NCI-H2081 (cell line): Measurements from ENCODE around the gene PPFIA2.
A peak's percentile ranks its signal among the peaks of the same experiment; 100 is the strongest.

Source experiments
- DNase-seq, 2 experiments: peaks; one replicate each; lab custom pipeline; 2025; lab: John Stamatoyannopoulos, UW

Gene PPFIA2

DNA sequence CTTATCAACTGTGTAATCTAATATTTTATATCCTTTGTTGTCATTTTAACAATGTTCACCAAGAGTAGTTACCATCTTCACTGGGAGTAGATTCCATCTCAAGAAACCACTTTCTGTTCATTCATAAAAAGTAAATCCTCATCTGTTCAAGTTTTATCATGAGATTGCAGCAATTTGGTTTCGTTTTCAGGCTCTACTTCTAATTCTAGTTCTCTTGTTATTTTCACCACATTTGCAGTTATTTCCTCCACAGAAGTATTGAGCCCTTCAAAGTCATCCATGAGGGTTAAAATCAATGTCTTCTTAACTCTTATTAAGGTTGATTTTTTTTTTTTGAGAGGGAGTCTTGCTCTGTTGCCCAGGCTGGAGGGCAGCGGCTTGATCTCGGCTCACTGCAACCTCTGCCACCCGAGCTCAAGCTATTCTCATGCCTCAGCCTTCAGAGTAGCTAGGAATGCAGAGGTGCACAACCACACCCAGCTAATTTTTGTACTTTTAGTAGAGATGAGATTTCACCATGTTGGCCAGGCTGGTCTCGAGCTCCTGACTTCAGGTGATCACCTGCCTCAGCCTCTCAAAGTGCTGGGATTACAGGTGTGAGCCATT, 404.7 kb downstream of the PPFIA2 start:
- DNase-seq: no peak

- no peak for DNase-seq
Measured at GRCh38 chr12:81350309-81350708, 408.8 kb downstream of the PPFIA2 start.

DNA sequence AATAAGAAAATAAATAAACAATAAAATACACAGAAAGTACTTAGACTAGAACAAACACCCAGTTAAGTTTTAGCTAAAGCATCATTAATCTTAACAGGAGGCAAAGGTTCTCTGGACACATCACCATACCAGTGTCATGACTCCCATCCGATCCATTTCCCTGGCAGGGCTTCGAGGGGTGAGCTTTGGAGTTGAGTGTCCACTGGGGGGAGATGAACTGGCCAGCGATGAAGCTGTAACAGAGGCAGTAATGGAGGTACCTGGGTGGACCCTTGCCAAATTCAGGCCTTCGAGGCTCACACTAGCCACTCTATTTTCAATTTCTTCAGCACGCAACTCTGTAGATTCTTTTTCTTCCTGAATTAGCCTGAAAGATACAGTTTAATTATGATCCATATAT, 411.7 kb downstream of the PPFIA2 start:
- DNase-seq: no peak

GRCh38 chr12:81340910-81341309, 418.2 kb downstream of the PPFIA2 start:
- no peak for DNase-seq

GRCh38 chr12:81339071-81339470, 420.1 kb downstream of the PPFIA2 start:
- DNase-seq: no peak

- no peak for DNase-seq
Measured at GRCh38 chr12:81337886-81338285, 421.3 kb downstream of the PPFIA2 start.

- no peak for DNase-seq
Measured at GRCh38 chr12:81333812-81334211, 425.3 kb downstream of the PPFIA2 start.

GRCh38 chr12:81332054-81332453, 427.1 kb downstream of the PPFIA2 start:
- DNase-seq: peak in 1 of 2 experiments; percentile 17

DNA sequence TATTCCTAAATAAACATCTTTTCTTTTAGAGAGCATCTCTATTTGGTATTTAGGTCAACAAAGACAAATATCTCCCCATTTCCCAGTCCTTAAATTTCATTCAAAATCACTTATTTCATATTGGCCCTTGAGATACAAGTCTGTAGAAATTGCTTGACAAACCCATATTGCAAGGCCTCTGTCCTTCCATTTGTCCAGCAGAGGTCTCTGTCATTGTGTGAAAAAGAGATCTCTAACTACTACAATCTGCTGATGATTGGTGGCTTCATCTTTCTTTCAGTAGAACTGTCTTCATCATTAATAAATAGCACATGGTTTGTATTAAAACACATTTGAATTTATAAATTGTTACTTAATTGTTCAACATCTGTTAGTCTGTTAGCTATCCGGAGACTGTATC, 428.7 kb downstream of the PPFIA2 start:
- DNase-seq: peak in 1 of 2 experiments; percentile 26

DNA sequence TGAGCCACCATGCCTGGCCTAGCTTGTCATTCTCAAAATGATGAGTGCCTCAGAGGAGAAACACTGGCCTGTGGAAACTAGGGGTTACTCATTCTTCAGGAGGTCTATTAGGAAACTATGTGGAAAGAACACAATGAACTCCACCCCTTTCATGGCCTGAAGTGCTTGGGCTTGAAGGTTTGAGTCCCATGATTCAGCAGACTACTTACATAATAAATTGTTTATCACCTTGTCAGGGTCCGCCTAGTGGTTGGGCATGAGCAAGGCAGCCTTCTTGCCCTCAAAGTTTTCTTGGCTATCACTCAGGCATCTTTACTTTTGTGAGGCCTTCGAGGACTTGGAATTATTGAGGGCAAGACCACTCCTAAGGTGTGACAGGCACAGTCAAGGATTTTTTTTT, 430.1 kb downstream of the PPFIA2 start:
- DNase-seq: no peak

DNA sequence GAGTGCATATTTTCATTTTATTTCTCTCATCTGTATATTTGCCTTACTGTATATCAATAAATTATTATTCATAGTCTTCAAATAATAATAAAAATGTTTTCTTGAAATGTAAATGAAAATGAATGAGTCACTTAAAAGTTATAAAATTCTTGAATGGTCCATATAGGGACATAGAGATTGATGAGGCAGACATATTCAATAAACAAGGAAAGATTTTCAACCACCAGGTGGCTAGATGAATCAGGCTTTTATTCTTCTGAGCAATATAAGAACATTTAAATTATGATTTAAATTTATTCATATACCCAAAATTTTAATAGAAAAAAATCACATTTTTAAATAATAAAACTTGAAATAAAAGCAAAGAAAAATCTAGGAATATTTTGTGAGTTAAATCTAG, 431.7 kb downstream of the PPFIA2 start:
- DNase-seq: no peak

DNA sequence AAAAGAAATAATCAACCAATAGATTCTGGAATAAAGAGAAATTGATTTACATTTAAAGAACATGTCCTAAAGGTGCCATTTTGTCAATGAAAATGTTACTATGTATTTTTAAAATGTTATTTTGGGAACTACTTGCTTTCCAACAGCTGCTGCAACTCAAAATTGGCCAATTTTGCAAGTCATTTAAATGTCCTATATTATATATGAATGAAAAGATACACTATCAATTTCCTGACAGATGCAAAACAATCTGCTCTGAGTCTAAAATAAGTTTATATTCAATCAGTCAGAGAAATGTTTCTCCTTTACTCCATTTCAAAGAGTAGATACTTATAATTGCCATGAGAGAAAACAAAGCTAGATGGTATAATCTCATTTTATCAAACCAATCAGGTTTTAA, 434.1 kb downstream of the PPFIA2 start:
- no peak for DNase-seq

GRCh38 chr12:81314903-81315531, 444.1 kb downstream of the PPFIA2 start:
- DNase-seq: no peak

- no peak for DNase-seq
Measured at GRCh38 chr12:81303935-81304334, 455.2 kb downstream of the PPFIA2 start.

DNA sequence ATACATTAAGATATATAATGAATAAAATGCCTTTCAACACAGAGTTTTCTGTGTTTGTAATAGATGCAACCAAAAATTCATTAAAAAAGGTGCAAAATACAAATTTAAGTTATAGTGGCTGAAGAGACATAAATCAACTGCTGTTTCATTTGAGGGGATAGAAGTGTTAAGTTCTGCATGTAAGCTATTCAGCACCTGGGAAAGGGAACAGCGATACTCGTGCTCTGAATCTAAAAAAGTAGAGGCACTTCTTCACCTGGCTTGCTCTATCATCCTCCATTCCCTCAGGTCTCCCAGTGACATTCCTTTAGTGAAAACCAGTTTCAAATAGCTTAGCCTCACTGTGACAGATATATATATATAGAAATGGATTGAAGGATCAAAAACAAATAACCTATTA, 458.7 kb downstream of the PPFIA2 start:
- DNase-seq: no peak

DNA sequence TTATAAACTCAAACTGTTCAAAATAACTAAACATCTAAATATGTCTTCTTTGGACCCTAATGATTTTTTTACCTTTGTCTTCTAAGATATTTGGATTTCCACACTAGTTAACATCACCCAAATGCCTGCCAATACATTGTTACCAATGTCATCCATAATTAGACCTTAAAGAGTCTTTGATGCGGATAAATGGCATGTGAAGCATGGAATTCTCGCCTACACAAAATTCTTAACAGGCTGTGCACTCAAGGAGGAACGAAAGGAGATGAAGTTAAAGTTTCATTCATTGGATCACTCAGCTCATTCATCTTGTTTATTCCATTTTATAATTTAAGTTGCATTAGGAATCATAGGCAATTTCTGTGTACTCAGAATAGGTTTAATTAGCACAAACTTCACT, 461.5 kb downstream of the PPFIA2 start:
- DNase-seq: no peak

DNA sequence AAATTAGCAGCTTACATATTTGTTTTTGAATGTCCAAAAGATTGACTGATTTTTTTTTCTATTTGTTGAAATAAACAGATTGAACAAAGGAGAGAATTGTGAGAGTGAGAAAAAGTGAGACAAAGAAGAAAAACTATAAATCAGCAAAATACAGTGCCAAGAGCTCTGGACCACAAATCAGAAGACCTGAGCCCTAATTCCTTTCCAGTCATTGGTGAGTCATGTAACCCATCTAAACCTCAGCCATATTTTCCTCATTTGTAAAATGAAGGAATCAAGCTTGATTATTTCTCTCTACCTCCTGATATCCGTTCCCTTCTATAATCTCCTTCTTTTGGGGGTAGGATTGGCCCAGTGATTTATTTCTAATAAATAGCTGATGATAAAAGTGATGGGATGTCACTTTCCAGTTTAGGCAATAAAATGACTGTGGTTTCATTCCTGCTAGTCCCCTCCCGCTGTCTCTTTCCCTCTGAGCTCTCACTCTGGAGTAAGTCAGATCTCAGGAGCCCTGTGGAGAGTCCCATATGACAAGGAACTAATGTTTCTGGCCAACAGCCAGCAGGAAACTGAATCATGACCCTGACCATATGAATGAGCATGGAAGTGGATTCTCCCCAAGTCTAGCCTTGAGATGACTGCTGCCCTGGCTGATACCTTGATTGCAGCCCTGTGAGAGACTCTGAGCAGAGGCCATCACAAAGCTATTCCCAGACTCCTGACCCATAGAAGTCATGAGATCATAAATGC, 462.4 kb downstream of the PPFIA2 start:
- no peak for DNase-seq

GRCh38 chr12:81295251-81295650, 463.9 kb downstream of the PPFIA2 start:
- DNase-seq: no peak

- no peak for DNase-seq
Measured at GRCh38 chr12:81294325-81295190, 464.6 kb downstream of the PPFIA2 start.

GRCh38 chr12:81288651-81289050, 470.5 kb downstream of the PPFIA2 start:
- DNase-seq: no peak

DNA sequence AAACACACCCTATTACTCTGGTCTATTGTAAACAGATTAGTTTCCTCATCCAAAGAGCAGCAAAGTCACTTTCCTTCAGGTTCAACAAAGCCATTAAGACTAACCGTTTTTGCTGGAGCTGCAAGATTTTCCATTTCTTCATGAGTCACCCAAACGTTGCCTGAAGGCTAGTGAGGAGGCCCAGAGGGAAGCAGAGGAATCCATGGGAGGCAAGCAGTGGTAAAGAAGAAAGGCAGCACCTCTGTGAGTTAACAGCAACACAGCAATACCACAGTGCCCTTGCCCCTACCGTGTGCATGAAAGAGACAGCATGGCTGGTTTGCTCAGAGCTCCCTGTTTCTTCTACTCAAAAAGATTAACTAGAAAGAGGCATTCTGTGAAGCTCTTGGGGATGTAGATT, 475.0 kb downstream of the PPFIA2 start:
- DNase-seq: no peak
